NK-92 (cell line): ENCODE measurements around the gene BMPER.

Experiments used
- DNase-seq: peaks from one replicate; lab custom pipeline; 2025; ENCODE audit not compliant: unreplicated experiment; lab: John Stamatoyannopoulos, UW

Gene BMPER

GRCh38 chr7:33921216-33921938, 16.0 kb downstream of the BMPER start:
- DNase-seq: no peak

GRCh38 chr7:33922820-33923219, 17.5 kb downstream of the BMPER start:
- no peak for DNase-seq

DNA sequence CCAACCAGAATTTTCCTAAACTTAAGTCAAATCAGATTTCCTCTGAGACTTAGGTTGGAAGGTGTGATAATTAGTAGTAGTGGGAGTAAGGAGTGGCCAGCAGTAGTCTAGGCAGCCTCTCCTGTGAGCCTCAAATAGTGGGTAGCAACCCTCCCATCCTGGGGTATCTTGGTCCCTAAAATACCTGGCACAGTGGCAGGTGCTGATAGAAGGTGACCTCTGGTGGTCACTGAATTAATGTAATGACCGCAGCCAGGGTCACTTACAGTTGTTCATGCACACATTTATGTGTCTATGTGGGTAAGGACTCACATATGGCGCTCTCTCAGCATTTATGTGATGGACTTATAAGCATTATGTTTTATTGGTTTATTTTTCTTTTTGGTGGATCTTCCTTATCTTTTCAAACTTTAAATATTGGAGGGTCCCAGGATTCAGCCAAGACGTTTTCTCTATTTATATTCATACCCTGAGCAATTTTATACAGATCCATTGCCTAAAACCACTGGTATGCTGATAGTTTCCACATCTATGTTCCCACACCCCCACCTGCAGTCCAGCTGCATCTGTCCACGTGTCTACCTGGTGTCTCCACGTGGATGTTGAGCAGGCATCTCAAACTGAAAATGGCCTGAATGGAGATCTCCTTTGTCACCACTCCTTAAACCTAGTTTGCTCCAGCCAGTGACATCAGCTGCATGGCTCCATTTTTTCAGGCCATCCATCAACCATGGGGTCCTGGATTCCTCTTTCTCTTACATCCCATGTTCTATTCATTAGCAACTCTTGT, 18.3 kb downstream of the BMPER start:
- no peak for DNase-seq

- no peak for DNase-seq
Measured at GRCh38 chr7:33926535-33926934, 21.2 kb downstream of the BMPER start.

- no peak for DNase-seq
Measured at GRCh38 chr7:33928986-33929385, 23.6 kb downstream of the BMPER start.

GRCh38 chr7:33932221-33932620, 26.9 kb downstream of the BMPER start:
- DNase-seq: no peak

DNA sequence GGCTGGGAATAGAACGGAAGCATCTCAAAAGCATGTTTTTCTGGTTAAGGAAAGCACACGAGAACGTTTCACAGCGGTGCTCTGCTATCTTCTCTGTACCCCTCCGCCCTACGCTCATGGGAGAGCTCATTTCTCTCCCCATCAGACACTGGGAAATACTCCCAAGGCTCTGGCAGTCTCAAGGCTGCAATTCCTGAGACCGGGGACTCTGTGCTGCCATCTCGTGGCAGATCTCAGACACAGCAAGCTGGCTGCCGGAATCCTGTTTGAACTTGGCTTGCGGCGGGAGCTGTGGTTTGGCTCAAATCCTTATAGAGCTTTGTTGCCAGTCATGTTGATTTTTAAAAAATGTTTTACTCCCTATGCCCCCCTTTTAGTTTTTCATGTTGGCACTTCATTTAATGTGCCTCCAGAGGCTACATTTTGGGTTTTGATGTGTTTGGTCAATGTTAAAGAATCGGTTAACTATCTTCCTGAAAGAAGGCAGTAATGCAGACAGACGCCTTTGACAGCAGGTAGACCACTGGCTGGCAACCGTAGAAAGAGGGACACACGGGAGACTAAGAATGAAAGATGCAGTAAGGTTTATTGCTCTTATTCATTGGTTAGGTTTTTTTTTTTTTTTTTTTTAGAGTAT, 27.6 kb downstream of the BMPER start:
- no peak for DNase-seq

DNA sequence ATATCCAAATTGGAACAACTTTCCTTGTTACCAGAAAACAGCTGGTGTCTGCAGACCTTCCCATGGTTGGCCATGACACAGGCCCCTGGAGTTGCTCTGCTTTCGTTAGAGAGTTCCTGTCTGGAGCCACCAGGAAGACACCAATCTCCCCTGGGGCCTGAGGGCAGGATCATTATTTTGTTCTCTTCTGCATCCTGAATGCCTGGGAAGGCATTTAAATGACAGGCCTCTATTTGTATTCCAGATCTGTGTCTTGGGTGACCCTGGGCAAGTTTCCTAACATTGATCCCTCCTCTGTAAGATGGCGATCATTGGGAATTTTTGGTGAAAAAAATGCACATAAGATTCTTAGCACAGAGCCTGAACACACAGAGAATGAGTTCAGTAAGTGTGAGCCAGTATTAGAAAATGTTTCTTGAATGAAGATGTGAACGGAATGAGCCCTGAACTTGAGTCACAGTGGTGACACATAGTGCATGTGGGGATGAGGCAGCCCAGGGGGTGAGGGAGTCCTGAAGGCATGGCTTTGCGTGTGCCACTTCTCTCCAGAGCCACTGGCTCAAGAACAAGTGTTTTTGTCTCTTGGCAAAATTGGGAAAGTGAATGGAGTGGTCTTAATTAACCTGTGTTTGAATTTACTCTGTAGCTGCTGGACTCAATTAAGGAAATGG, 28.4 kb downstream of the BMPER start:
- DNase-seq: no peak

DNA sequence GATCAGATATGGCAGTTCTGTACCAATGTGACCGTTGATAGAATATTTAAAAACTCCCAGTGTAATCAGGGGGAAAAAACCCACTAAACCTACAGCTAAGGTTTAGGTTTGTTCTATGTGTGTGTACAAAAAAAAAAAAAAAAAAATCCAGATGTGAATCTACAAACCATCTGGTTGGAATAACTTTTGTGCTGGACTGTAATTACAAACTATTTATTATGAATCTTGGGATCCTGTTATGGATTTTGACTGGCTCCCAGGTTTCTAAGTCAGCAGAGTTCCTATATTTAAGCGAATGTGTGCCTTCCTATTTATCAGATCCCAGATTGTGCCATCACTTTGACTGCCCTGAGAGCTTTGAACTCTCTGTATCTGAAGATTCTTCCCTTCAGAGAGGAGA, 29.1 kb downstream of the BMPER start:
- no peak for DNase-seq

- DNase-seq: no peak
Measured at GRCh38 chr7:33936503-33936902, 31.2 kb downstream of the BMPER start.

GRCh38 chr7:33937871-33938270, 32.5 kb downstream of the BMPER start:
- no peak for DNase-seq

- DNase-seq: no peak
Measured at GRCh38 chr7:33939121-33939520, 33.8 kb downstream of the BMPER start.

DNA sequence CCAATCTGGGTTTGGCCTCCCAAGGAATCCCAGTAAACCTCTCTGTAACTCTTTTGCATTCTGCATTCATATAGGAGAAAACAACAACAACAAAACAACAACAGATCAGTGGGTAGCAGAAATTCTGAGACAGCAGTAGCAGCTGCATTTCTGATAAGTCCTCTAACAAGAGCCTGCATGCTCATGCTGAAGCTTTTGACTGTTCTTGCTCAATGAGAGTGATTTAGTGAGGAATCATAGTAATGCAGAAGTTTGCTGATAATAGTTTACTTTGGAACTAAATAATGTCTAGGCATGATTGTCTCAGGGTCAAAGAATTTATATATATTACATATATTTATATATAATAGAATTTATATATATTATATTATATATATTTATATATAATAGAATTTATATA, 35.2 kb downstream of the BMPER start:
- no peak for DNase-seq

DNA sequence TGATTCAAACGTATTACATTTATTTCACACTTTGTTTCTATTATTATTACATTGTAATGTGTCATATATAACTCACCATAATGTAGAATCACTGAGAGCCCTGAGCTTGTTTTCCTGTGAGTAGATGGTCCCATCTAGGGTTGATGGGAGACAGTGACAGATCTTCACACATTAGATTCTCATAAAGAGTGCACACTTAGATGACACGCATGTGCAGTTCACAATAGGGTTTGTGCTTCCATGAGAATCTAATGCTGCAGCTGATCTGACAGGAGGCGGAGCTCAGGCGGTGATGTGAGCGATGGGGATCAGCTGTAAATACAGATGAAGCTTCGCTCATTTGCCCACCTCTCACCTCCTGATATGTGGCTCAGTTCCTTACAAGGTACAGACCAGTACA, 36.1 kb downstream of the BMPER start:
- DNase-seq: no peak

DNA sequence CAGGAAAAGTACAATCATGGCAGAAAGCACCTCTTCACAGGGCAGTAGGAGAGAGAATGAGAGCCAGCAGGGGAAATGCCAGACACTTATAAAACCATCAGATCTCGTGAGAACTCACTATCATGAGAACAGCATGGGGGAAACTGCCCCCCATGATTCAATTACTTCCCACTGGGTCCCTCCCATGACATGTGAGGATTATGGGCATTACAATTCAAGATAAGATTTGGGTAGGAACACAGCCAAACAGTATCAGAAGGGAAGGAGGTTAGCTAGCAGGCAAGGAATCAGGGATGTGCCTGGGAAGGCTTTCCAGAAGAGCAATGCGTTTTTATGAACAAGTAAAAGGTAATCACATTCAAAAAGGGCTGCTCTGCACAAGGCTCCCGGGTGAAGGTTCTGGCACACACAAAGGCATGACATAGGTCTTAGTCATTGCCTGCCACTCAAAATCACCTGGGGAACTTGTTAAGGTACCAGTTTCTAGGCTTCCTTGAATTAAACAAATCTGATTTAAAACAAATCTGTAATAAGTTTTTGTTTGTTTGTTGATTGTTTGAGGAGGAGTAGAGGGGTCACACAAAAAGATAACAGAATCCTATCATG, 40.9 kb downstream of the BMPER start:
- no peak for DNase-seq

GRCh38 chr7:33950047-33950714, 44.8 kb downstream of the BMPER start:
- DNase-seq: no peak

GRCh38 chr7:33952824-33953223, 47.5 kb downstream of the BMPER start:
- DNase-seq: no peak

DNA sequence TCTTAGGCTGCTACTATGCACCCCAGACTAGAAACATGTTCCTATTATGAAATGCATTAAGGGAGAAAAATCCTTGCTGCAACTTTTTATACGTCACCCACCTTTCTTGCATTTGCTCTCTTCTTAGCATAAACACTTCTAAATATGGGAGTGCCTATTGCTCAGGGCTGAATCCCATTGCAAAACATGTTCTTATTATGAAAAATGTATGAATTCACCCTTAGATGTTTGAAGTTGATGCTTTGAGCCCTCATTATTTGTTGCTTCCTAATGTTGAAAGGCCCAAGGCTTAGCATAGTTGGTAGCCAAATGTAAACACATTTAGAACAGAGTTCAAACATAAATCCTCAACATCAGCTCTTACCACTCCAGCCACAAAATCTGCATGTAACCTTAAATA, 52.8 kb downstream of the BMPER start:
- no peak for DNase-seq

GRCh38 chr7:33959676-33960075, 54.3 kb downstream of the BMPER start:
- no peak for DNase-seq

DNA sequence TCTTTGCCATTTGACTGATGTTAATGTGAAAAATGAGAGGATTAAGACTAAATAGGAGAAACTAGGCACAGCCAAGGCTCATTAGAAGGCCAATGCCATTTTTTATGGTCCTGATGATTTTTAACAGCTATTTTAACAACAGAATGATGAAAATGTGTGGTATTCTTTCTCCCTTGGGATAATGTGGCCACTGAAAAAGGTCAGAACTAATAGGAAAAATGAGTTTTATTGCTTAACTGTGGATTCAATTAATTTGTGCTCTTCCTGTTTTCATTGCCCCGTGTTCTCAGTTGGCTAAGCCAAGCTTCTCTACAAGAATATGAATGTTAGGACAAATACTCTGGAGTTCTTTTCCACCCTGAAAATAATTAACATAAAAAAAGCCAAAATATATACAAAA, 56.6 kb downstream of the BMPER start:
- no peak for DNase-seq
